Keratinocyte (primary cell): ENCODE results near the gene APPL2. TPM values are rescaled to one million over a fixed set of nuclear protein-coding genes. Genes with fewer than 3 reads are reported as not detected.

Source experiments
- DNase-seq: peaks from one replicate; pipeline ENCODE4 v3.0.0-alpha.2; 2011; ENCODE audit warnings: low read depth, missing footprints, low spot score
- FAIRE-seq: peaks from 2 replicates; lab custom pipeline; 2011; peaks lifted over from hg19 to GRCh38; lab: Jason Lieb, UNC
- H2AFZ ChIP-seq: 2 replicates; pipeline ENCODE4 v1.6.0; 2012; ENCODE audit warnings: low read length, control low read depth, inconsistent platforms; ENCODE audit not compliant: control insufficient read depth
- H3K27ac ChIP-seq: 2 replicates; pipeline ENCODE4 v1.5.1; 2011; ENCODE audit warnings: low read length; ENCODE audit not compliant: control insufficient read depth, insufficient read depth
- H3K27me3 ChIP-seq: 3 replicates; pipeline ENCODE4 v1.6.0; 2011; ENCODE audit warnings: low read length; ENCODE audit not compliant: control insufficient read depth, insufficient read depth; ENCODE audit errors: extremely low read depth
- H3K36me3 ChIP-seq, 2 experiments: 2 replicates in 1 of 2; 3 replicates in 1 of 2; pipeline ENCODE4 v1.5.1; 2011; ENCODE audit warnings: low read length in 2 of 2, mild to moderate bottlenecking in 1 of 2; ENCODE audit not compliant: control insufficient read depth in 2 of 2, insufficient read depth in 2 of 2; ENCODE audit errors: extremely low read depth in 1 of 2
- H3K4me1 ChIP-seq: 3 replicates; pipeline ENCODE4 v1.5.1; 2011; ENCODE audit warnings: low read length; ENCODE audit not compliant: control insufficient read depth, insufficient read depth; ENCODE audit errors: extremely low read depth
- H3K4me2 ChIP-seq: 3 replicates; pipeline ENCODE4 v1.6.0; 2011; ENCODE audit warnings: low read depth, low read length; ENCODE audit not compliant: control insufficient read depth, insufficient read depth; ENCODE audit errors: extremely low read depth
- H3K4me3 ChIP-seq, 3 experiments: fragments of 200-600 bp in 1 of 3; sonication (generic) in 1 of 3; 2 replicates in 2 of 3; 3 replicates in 1 of 3; pipeline ENCODE4 v1.5.1; 2011 to 2016; ENCODE audit warnings: low read length in 3 of 3, mild to moderate bottlenecking in 3 of 3, control low read depth in 2 of 3, inconsistent platforms in 1 of 3, low read depth in 1 of 3, mixed read lengths in 1 of 3, mixed run types in 1 of 3, moderate library complexity in 1 of 3; ENCODE audit not compliant: control insufficient read depth in 2 of 3, insufficient read depth in 2 of 3; ENCODE audit errors: extremely low read depth in 1 of 3
- H3K79me2 ChIP-seq: 2 replicates; pipeline ENCODE4 v1.6.0; 2012; ENCODE audit warnings: low read length; ENCODE audit not compliant: control insufficient read depth, insufficient read depth
- H3K9ac ChIP-seq: 3 replicates; pipeline ENCODE4 v1.6.0; 2011; ENCODE audit warnings: low read length; ENCODE audit not compliant: control insufficient read depth, insufficient read depth; ENCODE audit errors: extremely low read depth
- H3K9me1 ChIP-seq: 3 replicates; pipeline ENCODE4 v1.6.0; 2011; ENCODE audit warnings: low read length; ENCODE audit not compliant: control insufficient read depth, insufficient read depth; ENCODE audit errors: extremely low read depth
- H3K9me3 ChIP-seq: 2 replicates; pipeline ENCODE4 v1.5.1; 2012; ENCODE audit warnings: low read depth, low read length; ENCODE audit not compliant: control insufficient read depth
- H4K20me1 ChIP-seq: 3 replicates; pipeline ENCODE4 v1.6.0; 2011; ENCODE audit warnings: low read length; ENCODE audit not compliant: control insufficient read depth, insufficient read depth; ENCODE audit errors: extremely low read depth
- CTCF ChIP-seq, 3 experiments: IDR thresholded peaks in 1 of 3; conservative IDR thresholded peaks in 1 of 3; optimal IDR thresholded peaks in 1 of 3; 2 replicates in 2 of 3; 3 replicates in 1 of 3; pipeline versions ENCODE3 to v1.5.1; 2011; ENCODE audit warnings: low read length in 3 of 3, mild to moderate bottlenecking in 3 of 3, moderate library complexity in 2 of 3, control low read depth in 1 of 3, inconsistent platforms in 1 of 3; ENCODE audit not compliant: insufficient read depth in 2 of 3; ENCODE audit errors: extremely low read depth in 1 of 3
- EZH2 ChIP-seq: IDR thresholded peaks from one replicate; pipeline ENCODE4 v1.6.1; 2012; ENCODE audit warnings: inconsistent platforms, mild to moderate bottlenecking, low read length, moderate library complexity
- dilution Hi-C: fragments of 300-500 bp; cut with MboI; formaldehyde crosslinking; loops from one replicate; pipeline ENCODE4 v1.7.0; 2020; ENCODE audit warnings: low sequenced_read_pairs; ENCODE audit not compliant: extremely low pct_ligation_motif_present
- polyA plus RNA-seq, 5 experiments: library from polyadenylated mRNA; depleted of rRNA in 3 of 5; stranded (reverse) in 3 of 5; stranded (forward) in 1 of 5; unstranded in 1 of 5; fragments of >200 nt; gene quantifications; 1 replicate in 1 of 5; 2 replicates in 3 of 5; 3 replicates in 1 of 5; pipeline versions ENCODE4 v1.2.1 to v1.2.3, GENCODE V29; 2011 to 2012; ENCODE audit warnings: missing spikeins in 2 of 5, low read depth in 1 of 5, low replicate concordance in 1 of 5

APPL2 gene
- polyA plus RNA-seq, 1 donor (not counting 4 experiments of a cell fraction or from before 2014, with no cell fraction given) = 26.1 TPM

GRCh38 chr12:105237666-105238065 is 1.7 kb upstream of the APPL2 start:
- Histone ChIP-seq H3K27ac (no peak overlapping the region), H2AFZ (no peak overlapping the region), H3K36me3 (peaks cover 0 to 2% of the 10 kb centered on the region in 2 experiments), H3K79me2 (peaks cover 19% of the 10 kb centered on the region), H3K9me1 (peaks cover 2% of the 10 kb centered on the region), H3K9ac (no peak overlapping the region), H3K9me3 (no peaks in the 10 kb centered on the region), H3K4me3 (no peak overlapping the region), H3K4me1 (peaks cover 18% of the 10 kb centered on the region), H3K27me3 (no peaks in the 10 kb centered on the region), H4K20me1 (no peaks in the 10 kb centered on the region), H3K4me2 (no peak overlapping the region)
- no peak for FAIRE-seq
- dilution Hi-C loops = no loop called here
- TF ChIP-seq EZH2 (no peak), CTCF (optimal IDR thresholded peaks at IDR 0.05 in 1 of 3, IDR thresholded peaks at IDR 0.05 in 1 of 3, conservative IDR thresholded peaks at IDR 0.05 in 1 of 3; ENCODE audit: extremely low read depth in 1 of 3, insufficient read depth in 2 of 3, low read length in 3 of 3) (no peak)
- no peak for DNase-seq

- H3K4me1 ChIP-seq = peaks cover 18% of the 10 kb centered on the region
Measured at GRCh38 chr12:105235281-105235731, 668 bp downstream of the APPL2 start.

More at GRCh38 chr12:105235281-105235731, 668 bp downstream of the APPL2 start:
- Histone ChIP-seq H3K27me3 (no peaks in the 10 kb centered on the region), H4K20me1 (no peaks in the 10 kb centered on the region), H3K9ac (peak overlapping the region; percentile 80), H3K9me1 (peaks cover 2% of the 10 kb centered on the region), H3K4me3 (peak overlapping the region; percentile 60 to 90 (median 88)), H3K79me2 (peaks cover 22% of the 10 kb centered on the region), H2AFZ (peak overlapping the region; percentile 68), H3K4me2 (peak overlapping the region; percentile 79), H3K27ac (peak overlapping the region; percentile 58), H3K36me3 (peaks cover 5 to 8% of the 10 kb centered on the region in 2 experiments), H3K9me3 (no peaks in the 10 kb centered on the region)
- FAIRE-seq (peak; percentile 74), DNase-seq (no peak)
- TF ChIP-seq EZH2 = no peak
- no peak for TF ChIP-seq CTCF (optimal IDR thresholded peaks at IDR 0.05 in 1 of 3, IDR thresholded peaks at IDR 0.05 in 1 of 3, conservative IDR thresholded peaks at IDR 0.05 in 1 of 3; ENCODE audit: extremely low read depth in 1 of 3, insufficient read depth in 2 of 3, low read length in 3 of 3)
- dilution Hi-C loops = no loop called here
